IPS DF 4.7 (cell line): ENCODE data around the gene CCHCR1.
"Not testable (repeated sequence)": the region's sequence is repeated elsewhere in the genome, so short reads cannot be mapped to it uniquely, and the experiment has no call there.

Source experiments
- DNase-seq: peaks from one replicate; pipeline ENCODE4 v3.0.0-alpha.2; 2013; ENCODE audit warnings: low spot score; ENCODE audit errors: extremely low read depth

The CCHCR1 gene

GRCh38 chr6:31157513-31158139, at the start of gene CCHCR1:
Gene CCHCR1 (minus strand): TSS chr6:31157802. CDS start chr6:31157600, 202 bp downstream.
- no peak for DNase-seq

- DNase-seq = no peak
These were observed 48.0 kb upstream of the CCHCR1 start for GRCh38 chr6:31205638-31206037.

GRCh38 chr6:31204751-31205145, 47.1 kb upstream of the CCHCR1 start:
- no peak for DNase-seq

GRCh38 chr6:31203345-31203979, 45.9 kb upstream of the CCHCR1 start:
- no peak for DNase-seq

- no peak for DNase-seq
These were observed 44.9 kb upstream of the CCHCR1 start for GRCh38 chr6:31202259-31203166.

- DNase-seq = not testable (repeated sequence)
These were observed 41.5 kb upstream of the CCHCR1 start for GRCh38 chr6:31199105-31199452.

- DNase-seq = no peak
These were observed 40.1 kb upstream of the CCHCR1 start for GRCh38 chr6:31197559-31198305.

GRCh38 chr6:31196251-31197022, 38.8 kb upstream of the CCHCR1 start:
- not testable (repeated sequence) for DNase-seq

- not testable (repeated sequence) for DNase-seq
These were observed 37.8 kb upstream of the CCHCR1 start for GRCh38 chr6:31195308-31195979.

- no peak for DNase-seq
These were observed 36.6 kb upstream of the CCHCR1 start for GRCh38 chr6:31194061-31194834.

- DNase-seq = no peak
These were observed 35.6 kb upstream of the CCHCR1 start for GRCh38 chr6:31193206-31193605.

- not testable (repeated sequence) for DNase-seq
These were observed 35.0 kb upstream of the CCHCR1 start for GRCh38 chr6:31192431-31193105.

- DNase-seq = no peak
These were observed 32.9 kb upstream of the CCHCR1 start for GRCh38 chr6:31190488-31190887.

- DNase-seq = not testable (repeated sequence)
These were observed 31.6 kb upstream of the CCHCR1 start for GRCh38 chr6:31189223-31189622.

GRCh38 chr6:31187780-31188194, 30.2 kb upstream of the CCHCR1 start:
- no peak for DNase-seq

- DNase-seq = no peak
These were observed 28.6 kb upstream of the CCHCR1 start for GRCh38 chr6:31186052-31186734.

GRCh38 chr6:31185695-31186051, 28.1 kb upstream of the CCHCR1 start:
- not testable (repeated sequence) for DNase-seq

GRCh38 chr6:31183859-31184258, 26.3 kb upstream of the CCHCR1 start:
- DNase-seq = not testable (repeated sequence)
